CD1c-positive myeloid dendritic cell (primary cell): Measurements from ENCODE around the gene XYLT1.
"Not testable (repeated sequence)": the region's sequence is repeated elsewhere in the genome, so short reads cannot be mapped to it uniquely, and the experiment has no call there.

Experiments used
- DNase-seq: peaks from one replicate; pipeline ENCODE4 v3.0.0-alpha.2; 2016; ENCODE audit errors: extremely low spot score

Gene XYLT1

GRCh38 chr16:17308186-17308585 lies 162.6 kb downstream of the XYLT1 start:
- no peak for DNase-seq

GRCh38 chr16:17307504-17307903 lies 163.3 kb downstream of the XYLT1 start:
- DNase-seq: no peak

- no peak for DNase-seq
Observed at GRCh38 chr16:17306745-17307144, 164.0 kb downstream of the XYLT1 start.

DNA sequence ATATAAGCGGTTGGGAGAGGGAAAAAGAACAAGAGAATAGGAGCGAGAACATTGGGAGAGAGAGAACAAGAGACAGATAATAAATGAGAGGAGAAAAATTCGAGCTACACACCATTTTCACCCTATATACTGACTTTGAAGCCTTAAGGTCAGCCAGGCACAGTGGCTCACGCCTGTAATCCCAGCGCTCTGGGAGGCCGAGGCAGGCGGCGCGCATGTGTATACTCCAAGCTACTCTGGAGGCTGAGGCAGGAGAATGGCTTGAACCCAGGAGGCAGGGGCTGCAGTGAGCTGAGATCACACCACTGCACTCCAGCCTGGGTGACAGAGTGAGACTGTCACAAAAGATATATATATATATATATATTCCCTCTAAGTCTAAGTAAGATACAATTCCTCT lies 164.5 kb downstream of the XYLT1 start:
- DNase-seq: not testable (repeated sequence)

GRCh38 chr16:17305694-17306093 lies 165.1 kb downstream of the XYLT1 start:
- DNase-seq: peak; percentile 42

GRCh38 chr16:17304491-17305119 lies 166.2 kb downstream of the XYLT1 start:
- DNase-seq: no peak

GRCh38 chr16:17304106-17304490 lies 166.7 kb downstream of the XYLT1 start:
- no peak for DNase-seq

DNA sequence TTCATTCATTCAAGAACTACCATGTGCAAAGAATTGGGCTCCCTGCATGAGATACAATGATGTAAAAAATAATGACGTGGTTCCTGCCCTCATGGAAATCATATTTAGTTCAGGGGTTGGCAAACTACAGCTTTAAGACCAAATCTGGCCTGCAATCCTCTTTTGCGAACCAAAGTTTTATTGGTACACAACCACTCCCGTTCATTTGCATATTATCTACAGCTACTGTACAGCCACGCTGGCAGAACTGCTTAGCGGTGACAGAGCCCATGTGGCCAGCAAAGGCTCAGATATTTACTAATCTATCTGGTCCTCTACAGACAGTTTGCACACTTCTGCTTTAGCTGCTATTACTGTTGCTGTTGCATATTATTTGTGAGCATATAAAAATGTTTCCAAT lies 167.7 kb downstream of the XYLT1 start:
- peak; percentile 39 for DNase-seq

- DNase-seq: peak; percentile 65
Observed at GRCh38 chr16:17302620-17303019, 168.1 kb downstream of the XYLT1 start.

GRCh38 chr16:17302214-17302613 lies 168.5 kb downstream of the XYLT1 start:
- DNase-seq: no peak

DNA sequence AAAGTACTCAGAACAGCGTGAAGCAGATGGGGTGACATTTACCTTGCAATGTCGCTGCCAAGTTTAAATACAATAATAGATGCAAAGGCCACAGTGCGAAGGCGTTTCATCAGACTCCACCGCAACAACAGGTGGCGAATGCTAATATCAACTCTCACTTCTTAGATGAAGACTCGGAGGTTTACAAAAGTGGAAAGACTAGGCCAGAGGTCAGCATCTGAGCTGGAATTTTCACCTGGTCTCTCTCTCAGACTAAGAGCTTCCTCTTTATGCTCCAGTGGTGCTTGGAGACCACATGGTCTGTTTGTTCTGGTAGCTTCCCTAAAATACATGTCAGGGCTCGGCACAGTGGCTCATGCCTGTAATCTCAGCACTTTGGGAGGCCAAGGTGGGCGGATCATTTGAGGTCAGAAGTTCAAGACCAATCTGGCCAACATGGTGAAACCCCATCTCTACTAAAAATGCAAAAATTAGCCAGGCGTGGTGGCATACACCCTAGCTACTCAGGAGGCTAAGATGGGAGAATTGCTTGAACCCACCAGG lies 169.1 kb downstream of the XYLT1 start:
- DNase-seq: peak; percentile 75

DNA sequence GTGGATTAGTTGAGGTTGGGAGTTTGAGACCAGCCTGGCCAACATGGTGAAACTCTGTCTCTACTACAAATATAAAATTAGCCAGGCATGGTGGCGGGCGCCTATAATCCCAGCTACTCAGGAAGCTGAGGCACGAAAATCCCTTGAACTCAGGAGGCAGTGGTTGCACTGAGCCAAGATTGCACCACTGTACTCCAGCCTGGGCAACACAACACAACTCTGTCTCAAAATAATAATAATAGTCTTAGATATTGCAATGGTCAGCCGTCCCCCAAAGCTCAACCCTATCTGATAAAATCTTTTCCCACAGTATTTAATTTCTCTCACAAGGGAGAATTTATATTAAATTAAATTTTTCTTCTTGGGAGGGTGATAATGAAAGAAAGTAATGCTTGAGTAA lies 169.6 kb downstream of the XYLT1 start:
- no peak for DNase-seq

DNA sequence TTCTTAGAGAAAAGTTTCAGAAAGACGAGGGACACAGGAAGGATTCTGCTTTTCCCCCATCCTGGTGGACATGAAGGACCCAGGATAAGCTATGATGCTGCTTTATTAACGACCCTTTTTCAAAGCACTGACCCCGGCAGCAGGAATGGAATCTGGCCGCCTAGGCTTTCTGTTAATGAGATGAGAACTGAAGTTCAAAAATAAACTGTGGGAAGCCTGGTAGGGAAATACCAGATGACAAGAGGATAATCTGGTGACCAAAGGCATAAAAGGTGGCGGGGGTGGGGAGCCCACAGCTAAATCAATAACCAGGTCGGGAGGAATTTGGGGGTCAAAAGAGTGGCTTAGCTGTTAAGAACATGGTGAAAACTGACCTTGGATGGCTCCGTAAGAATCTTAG lies 171.0 kb downstream of the XYLT1 start:
- DNase-seq: no peak

GRCh38 chr16:17298238-17298637 lies 172.5 kb downstream of the XYLT1 start:
- no peak for DNase-seq

- no peak for DNase-seq
Observed at GRCh38 chr16:17296431-17296830, 174.3 kb downstream of the XYLT1 start.

DNA sequence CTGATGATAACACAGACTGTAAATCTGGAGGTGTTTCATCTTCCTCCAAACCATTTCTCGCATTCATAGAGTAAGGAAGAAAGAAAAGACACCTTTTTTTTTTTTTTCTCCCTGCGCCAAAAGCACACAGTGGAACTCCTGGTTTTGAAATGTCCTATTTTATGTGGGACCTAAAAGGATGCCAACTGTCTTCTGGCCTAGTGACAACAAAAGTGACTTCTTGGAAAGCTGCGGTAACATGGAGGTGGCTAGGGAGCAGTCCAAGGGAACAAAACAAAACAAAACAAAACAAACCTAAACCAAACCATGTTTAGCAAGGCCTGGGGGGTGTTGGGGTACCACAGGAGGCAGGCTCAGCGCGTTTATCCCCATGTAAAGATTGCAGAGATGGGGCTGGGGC lies 174.8 kb downstream of the XYLT1 start:
- no peak for DNase-seq

DNA sequence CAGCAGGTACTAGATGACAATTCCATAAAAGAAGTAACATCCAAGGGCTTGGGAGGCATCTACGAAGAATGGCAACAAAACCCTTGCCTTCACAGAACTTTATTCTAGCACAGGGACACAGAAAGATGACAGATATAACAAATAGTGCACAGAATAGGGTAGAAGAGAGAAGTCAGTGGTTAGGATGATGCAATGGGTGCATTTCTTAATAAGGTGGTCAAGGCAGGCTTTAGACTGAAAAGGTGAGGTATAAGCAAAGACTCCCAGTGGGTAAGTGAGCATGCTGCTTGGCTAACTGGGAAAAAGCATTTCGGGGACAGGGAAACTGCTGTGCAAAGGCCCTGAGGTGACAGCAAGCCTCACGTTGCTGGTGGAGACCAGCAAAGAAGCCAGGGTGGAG lies 175.9 kb downstream of the XYLT1 start:
- no peak for DNase-seq

- no peak for DNase-seq
Observed at GRCh38 chr16:17293813-17294558, 176.8 kb downstream of the XYLT1 start.

- DNase-seq: no peak
Observed at GRCh38 chr16:17291289-17291688, 179.5 kb downstream of the XYLT1 start.

DNA sequence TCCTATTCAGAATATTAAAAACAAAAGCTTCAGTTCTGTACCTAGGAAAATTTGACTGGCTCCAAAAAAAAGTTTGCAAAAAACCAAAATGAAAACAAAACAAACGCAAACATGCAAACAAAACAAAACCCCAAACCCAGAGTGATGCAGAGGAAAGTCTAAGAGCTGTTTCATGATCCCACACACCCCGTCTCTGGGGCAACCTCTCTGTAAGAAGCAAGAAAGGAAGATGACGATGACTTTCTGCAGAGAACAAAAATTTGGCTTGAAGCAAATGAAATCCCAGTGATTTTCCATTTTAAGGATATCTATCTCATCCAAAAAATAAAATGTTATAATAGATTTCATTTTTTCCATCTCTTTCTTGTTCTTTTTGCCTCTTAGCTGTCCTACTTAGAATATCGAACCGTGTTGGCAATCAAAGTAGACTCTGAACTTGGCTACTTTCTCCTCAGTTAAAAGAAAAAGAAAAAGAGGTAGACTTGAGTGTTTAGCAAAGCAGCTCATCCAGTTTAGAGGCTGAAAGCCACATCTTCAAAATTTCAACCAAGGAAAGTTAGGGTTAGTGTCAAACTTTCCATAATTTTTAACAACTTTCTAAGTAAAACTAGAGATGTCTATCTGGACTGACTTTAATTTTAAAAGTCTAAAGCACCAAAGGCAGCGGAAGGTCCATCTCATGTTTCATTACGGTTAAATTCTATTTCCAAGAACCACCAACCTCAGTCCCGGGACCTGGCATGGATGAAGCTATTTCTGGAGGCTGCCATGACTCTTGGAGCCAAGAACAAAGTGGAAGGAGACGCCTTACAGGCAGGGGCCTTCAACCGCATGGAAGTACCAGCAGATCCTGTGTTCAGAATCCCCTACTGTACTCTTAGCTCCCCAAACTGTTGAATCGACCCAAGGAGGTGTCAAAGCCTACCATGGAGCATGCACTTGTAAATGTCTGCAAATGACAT lies 180.8 kb downstream of the XYLT1 start:
- no peak for DNase-seq

DNA sequence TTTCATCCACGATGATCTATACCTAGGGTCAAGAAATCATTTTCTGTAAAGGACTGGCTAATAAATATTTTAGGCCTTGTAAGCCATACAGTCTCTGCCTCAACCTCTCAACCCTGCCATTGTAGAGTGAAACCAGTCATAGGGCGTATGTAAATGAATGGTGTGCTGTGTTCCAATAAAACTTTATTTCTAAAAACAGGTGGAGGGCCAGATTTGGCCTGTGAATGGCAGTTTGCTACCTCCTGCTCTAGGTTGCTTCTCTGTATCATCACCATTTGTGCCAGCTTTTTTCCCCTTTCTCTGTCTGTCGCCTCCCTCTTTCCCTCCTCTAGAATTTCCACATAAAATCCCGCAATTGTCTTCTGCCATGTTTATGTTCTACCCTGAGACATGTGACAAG lies 181.7 kb downstream of the XYLT1 start:
- no peak for DNase-seq

GRCh38 chr16:17287166-17287800 lies 183.5 kb downstream of the XYLT1 start:
- DNase-seq: no peak
